Suprapubic skin (tissue), 4 donors: Measurements from ENCODE around the gene PTAFR. TPM values are rescaled to one million over a fixed set of nuclear protein-coding genes. Genes with fewer than 3 reads are reported as not detected.

ENCODE experiments used
- DNase-seq, 2 donors: peaks; one replicate each; pipeline ENCODE4 v3.0.0-alpha.2; 2019; ENCODE audit warnings: low spot score in 2 of 2
- H3K27ac ChIP-seq: fragments of 200-600 bp; sonication (generic); one replicate; pipeline ENCODE4 v1.5.1; 2019
- H3K27me3 ChIP-seq: fragments of 200-600 bp; sonication (generic); one replicate; pipeline ENCODE4 v1.5.1; 2019
- H3K36me3 ChIP-seq: fragments of 200-600 bp; sonication (generic); one replicate; pipeline ENCODE4 v1.5.1; 2019
- H3K4me1 ChIP-seq: fragments of 200-600 bp; sonication (generic); one replicate; pipeline ENCODE4 v1.5.1; 2019
- H3K4me3 ChIP-seq: fragments of 200-600 bp; sonication (generic); one replicate; pipeline ENCODE4 v1.5.1; 2019; ENCODE audit warnings: mild to moderate bottlenecking
- H3K9me3 ChIP-seq: fragments of 200-600 bp; sonication (generic); one replicate; pipeline ENCODE4 v1.5.1; 2019
- EP300 ChIP-seq: sonication (generic); formaldehyde crosslinking; IDR thresholded peaks from one replicate; pipeline ENCODE4 v1.6.1; 2017; ENCODE audit warnings: antibody characterized with exemption
- POLR2A ChIP-seq, 2 donors: fragments of 450-650 bp; IDR thresholded peaks; one replicate each; pipeline ENCODE4 v1.6.1; 2017; ENCODE audit warnings: antibody characterized with exemption in 2 of 2, mild to moderate bottlenecking in 2 of 2, moderate library complexity in 2 of 2
- POLR2AphosphoS5 ChIP-seq, 3 donors: sonication (generic); formaldehyde crosslinking; IDR thresholded peaks; one replicate each; pipeline ENCODE4 v1.6.1; 2017; ENCODE audit warnings: antibody characterized with exemption in 3 of 3
- WGBS: methylation state at CpG from one replicate; pipeline ENCODE4 v1.1.5; 2018; 5-methylcytosine and 5-hydroxymethylcytosine counted together
- total RNA-seq, 4 donors: library from RNA; depleted of rRNA; stranded (reverse); fragments of >200 nt; gene quantifications; one replicate each; pipeline ENCODE4 v1.1.0, GENCODE V29; 2016
- TF ChIP-seq, protein P1 (sequence below), 2 donors: fragments of 200-600 bp in 1 of 2; fragments of 450-650 bp in 1 of 2; sonication (generic) in 1 of 2; IDR thresholded peaks; one replicate each; pipeline ENCODE4 v1.5.1; 2016 to 2019; ENCODE audit warnings: antibody characterized with exemption in 2 of 2, mild to moderate bottlenecking in 1 of 2, moderate library complexity in 1 of 2

Gene PTAFR
- total RNA-seq, 4 donors from 2014 or later, result 3.3 to 6.8 (median 5.5) TPM

DNA sequence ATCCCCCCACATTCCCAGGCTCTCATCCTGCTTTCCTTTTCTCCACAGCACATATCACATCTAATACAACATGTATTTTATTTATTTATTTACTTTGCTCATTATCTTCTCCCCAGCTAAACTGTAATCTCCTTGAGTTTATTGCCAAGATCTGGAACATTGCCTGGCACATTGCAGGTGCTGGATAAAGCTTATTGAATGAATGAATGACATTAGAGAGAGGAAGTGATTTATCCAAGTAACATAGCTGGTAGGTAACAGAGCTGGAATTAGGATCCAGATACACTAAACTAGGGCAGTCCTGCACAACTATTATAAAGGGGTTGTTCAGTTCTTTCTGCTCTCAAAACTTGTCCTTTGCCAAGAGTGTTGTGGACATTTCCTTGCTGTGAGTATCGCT is 8.6 kb upstream of the PTAFR start:
- Histone ChIP-seq H3K4me3 (no peak overlapping the region), H3K9me3 (no peaks in the 10 kb centered on the region), H3K27me3 (no peaks in the 10 kb centered on the region), H3K36me3 (no peaks in the 10 kb centered on the region), H3K27ac (no peak overlapping the region), H3K4me1 (no peaks in the 10 kb centered on the region)
- TF ChIP-seq POLR2AphosphoS5 (IDR thresholded peaks at IDR 0.05) (no peak), POLR2A (IDR thresholded peaks at IDR 0.05) (no peak), EP300 (no peak)
- TF ChIP-seq, protein P1, sequence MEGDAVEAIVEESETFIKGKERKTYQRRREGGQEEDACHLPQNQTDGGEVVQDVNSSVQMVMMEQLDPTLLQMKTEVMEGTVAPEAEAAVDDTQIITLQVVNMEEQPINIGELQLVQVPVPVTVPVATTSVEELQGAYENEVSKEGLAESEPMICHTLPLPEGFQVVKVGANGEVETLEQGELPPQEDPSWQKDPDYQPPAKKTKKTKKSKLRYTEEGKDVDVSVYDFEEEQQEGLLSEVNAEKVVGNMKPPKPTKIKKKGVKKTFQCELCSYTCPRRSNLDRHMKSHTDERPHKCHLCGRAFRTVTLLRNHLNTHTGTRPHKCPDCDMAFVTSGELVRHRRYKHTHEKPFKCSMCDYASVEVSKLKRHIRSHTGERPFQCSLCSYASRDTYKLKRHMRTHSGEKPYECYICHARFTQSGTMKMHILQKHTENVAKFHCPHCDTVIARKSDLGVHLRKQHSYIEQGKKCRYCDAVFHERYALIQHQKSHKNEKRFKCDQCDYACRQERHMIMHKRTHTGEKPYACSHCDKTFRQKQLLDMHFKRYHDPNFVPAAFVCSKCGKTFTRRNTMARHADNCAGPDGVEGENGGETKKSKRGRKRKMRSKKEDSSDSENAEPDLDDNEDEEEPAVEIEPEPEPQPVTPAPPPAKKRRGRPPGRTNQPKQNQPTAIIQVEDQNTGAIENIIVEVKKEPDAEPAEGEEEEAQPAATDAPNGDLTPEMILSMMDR (IDR thresholded peaks at IDR 0.05), result no peak
- no peak for DNase-seq
- WGBS, result 91% methylated on average over 1 of the region's 1 CpG

DNA sequence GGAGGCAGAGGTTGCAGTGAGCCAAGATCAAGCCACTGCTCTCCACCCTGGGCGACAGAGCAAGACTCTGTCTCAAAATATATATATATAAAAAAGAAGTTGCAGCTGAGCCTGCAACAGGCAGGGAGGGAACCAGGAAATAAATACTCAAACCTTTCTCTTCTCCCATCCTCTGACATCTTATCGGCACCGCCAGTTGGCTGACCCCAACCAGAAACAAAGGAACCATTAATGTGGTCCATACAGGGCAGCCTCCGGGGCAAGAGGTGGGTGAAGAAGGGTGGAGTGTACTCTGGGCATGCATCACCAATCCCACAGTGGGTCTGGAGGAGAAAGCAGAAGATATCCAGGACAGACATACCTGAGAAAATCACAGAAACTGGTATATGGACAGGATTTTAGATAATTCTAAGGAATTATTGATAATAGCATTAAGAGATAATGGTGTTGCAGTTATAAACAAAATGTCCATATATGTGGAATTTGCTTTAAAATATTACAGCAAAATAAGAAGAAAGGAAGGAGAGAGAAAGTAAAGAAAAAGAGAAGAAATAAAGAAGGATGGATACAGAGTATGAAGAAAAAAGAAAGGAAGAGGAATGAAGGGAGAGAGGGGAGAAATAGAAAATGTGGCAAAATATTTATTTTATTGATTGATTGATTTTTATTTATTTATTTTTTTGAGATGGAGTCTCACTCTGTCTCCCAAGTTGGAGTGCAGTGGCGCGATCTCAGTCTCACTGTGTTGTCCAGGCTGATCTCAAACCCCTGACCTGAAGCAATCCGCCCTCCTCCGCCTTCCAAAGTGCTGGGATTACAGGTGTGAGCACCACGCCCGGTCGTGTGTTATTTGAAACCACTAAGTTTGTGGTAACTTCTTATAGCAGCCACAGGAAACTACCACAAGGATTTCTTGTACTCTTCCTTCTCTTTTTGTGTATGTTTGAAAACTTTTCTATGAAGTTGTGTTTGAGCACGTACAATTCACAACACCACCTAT is 4.1 kb upstream of the PTAFR start:
- no peak for TF ChIP-seq EP300
- TF ChIP-seq POLR2A (IDR thresholded peaks at IDR 0.05), result no peak
- no peak for TF ChIP-seq POLR2AphosphoS5 (IDR thresholded peaks at IDR 0.05)
- TF ChIP-seq, protein P1 (IDR thresholded peaks at IDR 0.05), result no peak
- Histone ChIP-seq H3K4me1 (no peaks in the 10 kb centered on the region), H3K4me3 (no peak overlapping the region), H3K9me3 (no peaks in the 10 kb centered on the region), H3K36me3 (no peaks in the 10 kb centered on the region), H3K27me3 (no peaks in the 10 kb centered on the region), H3K27ac (no peak overlapping the region)
- no peak for DNase-seq
- WGBS, result 68% methylated on average over 12 of the region's 12 CpGs

GRCh38 chr1:28178690-28179485 is 2.4 kb upstream of the PTAFR start:
- TF ChIP-seq POLR2A (IDR thresholded peaks at IDR 0.05) (no peak), EP300 (no peak), POLR2AphosphoS5 (IDR thresholded peaks at IDR 0.05) (no peak)
- TF ChIP-seq, protein P1 (IDR thresholded peaks at IDR 0.05), result no peak
- Histone ChIP-seq H3K36me3 (no peaks in the 10 kb centered on the region), H3K27me3 (no peaks in the 10 kb centered on the region), H3K9me3 (no peaks in the 10 kb centered on the region), H3K4me1 (peaks cover 3% of the 10 kb centered on the region), H3K4me3 (no peak overlapping the region), H3K27ac (no peak overlapping the region)
- 93% methylated on average over 15 of the region's 15 CpGs for WGBS
- DNase-seq, result no peak

DNA sequence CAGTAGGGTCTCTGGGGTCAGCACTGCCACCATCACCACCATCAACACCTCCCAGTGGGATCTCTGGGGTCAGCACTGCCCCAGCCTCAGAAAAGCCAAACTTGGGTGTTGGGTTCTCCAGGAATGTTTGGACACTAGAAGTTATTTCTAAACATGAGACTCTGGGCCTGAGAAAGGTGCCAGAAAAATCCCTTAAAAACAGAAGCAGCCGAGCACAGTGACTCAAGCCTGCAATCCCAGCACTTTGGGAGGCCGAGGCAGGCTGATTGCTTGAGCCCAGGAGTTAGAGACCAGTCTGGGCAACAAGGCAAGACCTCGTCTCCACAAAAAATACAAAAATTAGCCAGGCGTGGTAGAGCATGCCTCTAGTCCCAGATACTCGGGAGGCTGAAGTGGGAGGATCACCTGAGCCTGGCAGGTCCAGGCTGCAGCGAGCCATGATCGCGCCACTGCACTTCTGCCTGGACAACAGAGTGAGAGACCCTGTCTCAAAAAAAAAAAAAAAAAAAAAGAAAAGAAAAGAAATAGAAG is 470 bp downstream of the PTAFR start:
- Histone ChIP-seq H3K36me3 (no peaks in the 10 kb centered on the region), H3K4me3 (peak overlapping the region; percentile 11), H3K9me3 (no peaks in the 10 kb centered on the region), H3K27ac (no peak overlapping the region), H3K4me1 (peaks cover 18% of the 10 kb centered on the region), H3K27me3 (no peaks in the 10 kb centered on the region)
- no peak for DNase-seq
- TF ChIP-seq EP300 (no peak), POLR2AphosphoS5 (IDR thresholded peaks at IDR 0.05) (no peak), POLR2A (IDR thresholded peaks at IDR 0.05) (no peak)
- TF ChIP-seq, protein P1 (IDR thresholded peaks at IDR 0.05), result no peak
- WGBS, result 89% methylated on average over 7 of the region's 8 CpGs

- no peak for DNase-seq
- no peaks in the 10 kb centered on the region for H3K27me3 ChIP-seq
- H3K9me3 ChIP-seq, result no peaks in the 10 kb centered on the region
- H3K36me3 ChIP-seq, result no peaks in the 10 kb centered on the region
- 78% methylated on average over 4 of the region's 5 CpGs for WGBS
- TF ChIP-seq POLR2A (IDR thresholded peaks at IDR 0.05), result no peak
- H3K4me1 ChIP-seq, result peaks cover 22% of the 10 kb centered on the region
- no peak overlapping the region for H3K4me3 ChIP-seq
- H3K27ac ChIP-seq, result peak overlapping the region; percentile 46
Measured at GRCh38 chr1:28173980-28174297, 2.6 kb downstream of the PTAFR start.
